Epithelial cell of proximal tubule (primary cell): Measurements from ENCODE around the gene ACAD8. TPM values are rescaled to one million over a fixed set of nuclear protein-coding genes. Genes with fewer than 3 reads are reported as not detected.

Source experiments
- DNase-seq: peaks from one replicate; pipeline ENCODE4 v3.0.0-alpha.2; 2011; ENCODE audit warnings: low read depth
- H3K4me3 ChIP-seq: 2 replicates; pipeline ENCODE4 v1.5.1; 2011; ENCODE audit warnings: low read depth, mild to moderate bottlenecking, low read length
- CTCF ChIP-seq: conservative IDR thresholded peaks from 2 replicates; pipeline ENCODE4 v1.5.1; 2012; ENCODE audit warnings: low read depth, mild to moderate bottlenecking, low read length
- total RNA-seq: library from RNA; depleted of rRNA; stranded (reverse); fragments of >200 nt; gene quantifications from 2 replicates; pipeline ENCODE4 v1.2.3, GENCODE V29; 2015

ACAD8 gene
- total RNA-seq, 1 donor from 2014 or later: 18.1 TPM

GRCh38 chr11:134230339-134230738 is 23.0 kb upstream of the ACAD8 start:
- no peak for DNase-seq

GRCh38 chr11:134231958-134232659 is 21.3 kb upstream of the ACAD8 start:
- DNase-seq: no peak
- no peak overlapping the region for H3K4me3 ChIP-seq
- no peak for TF ChIP-seq CTCF

More at GRCh38 chr11:134230339-134230738, 23.0 kb upstream of the ACAD8 start:
- no peak overlapping the region for H3K4me3 ChIP-seq
- no peak for TF ChIP-seq CTCF

GRCh38 chr11:134233729-134234179 is 19.6 kb upstream of the ACAD8 start:
- TF ChIP-seq CTCF: no peak
- no peak overlapping the region for H3K4me3 ChIP-seq
- DNase-seq: no peak

GRCh38 chr11:134235399-134235798 is 18.0 kb upstream of the ACAD8 start:
- no peak for TF ChIP-seq CTCF

GRCh38 chr11:134236834-134237556 is 16.4 kb upstream of the ACAD8 start:
- DNase-seq: no peak
- TF ChIP-seq CTCF: no peak
- H3K4me3 ChIP-seq: no peak overlapping the region

More at GRCh38 chr11:134235399-134235798, 18.0 kb upstream of the ACAD8 start:
- H3K4me3 ChIP-seq: no peak overlapping the region
- DNase-seq: no peak

GRCh38 chr11:134237557-134237922 is 15.8 kb upstream of the ACAD8 start:
- H3K4me3 ChIP-seq: no peak overlapping the region
- TF ChIP-seq CTCF: no peak
- no peak for DNase-seq
